HCT116 (cell line): ENCODE data around the gene ARHGAP10. TPM values are rescaled to one million over a fixed set of nuclear protein-coding genes. Genes with fewer than 3 reads are reported as not detected.

Experiments
- ATAC-seq: fragments of 200-7000 bp; cut with Tn5 transposase; 2 replicates; pipeline ENCODE4 v1.9.1; 2020; ENCODE audit warnings: mild to moderate bottlenecking, moderate library complexity
- BruUV-seq: library from RNA; stranded (reverse); fragments of 400-500 nt; replicated peaks from 2 replicates; lab custom pipeline; 2021; lab: Mats Ljungman, UMichigan
- CTCF ChIA-PET: fragments of 300-600 bp; sonication (Branson Sonifier 250); formaldehyde crosslinking; loops from one replicate; lab custom pipeline; 2021; ENCODE audit warnings: antibody characterized with exemption; lab: Charles Lee
- POLR2A ChIA-PET: fragments of 300-600, 350-600 bp; sonication (Branson Sonifier 250); formaldehyde crosslinking; loops from one replicate; lab custom pipeline; 2021; ENCODE audit warnings: antibody characterized with exemption; lab: Charles Lee
- RAD21 ChIA-PET, 2 experiments: fragments of 300-600 bp; sonication (Branson Sonifier 250); formaldehyde crosslinking; loops; one replicate each; lab custom pipeline; 2023; ENCODE audit warnings: low total read pairs in 2 of 2; ENCODE audit not compliant: uncharacterized antibody in 2 of 2, unreplicated experiment in 2 of 2, low non-redundant PET in 1 of 2; lab: Charles Lee
- DNase-seq: peaks from one replicate; pipeline ENCODE4 v3.0.0-alpha.2; 2010; ENCODE audit warnings: low read depth, low spot score
- H2AFZ ChIP-seq: fragments of 200-600 bp; shearing (Covaris generic), sonication (generic); 2 replicates; pipeline ENCODE4 v1.6.1; 2017; ENCODE audit warnings: low read depth, mixed run types, mixed read lengths, antibody characterized with exemption, low read length; ENCODE audit not compliant: poor library complexity, severe bottlenecking
- H3K27ac ChIP-seq: 2 replicates; pipeline ENCODE4 v1.5.1; 2012; ENCODE audit warnings: low read depth, low read length
- H3K27me3 ChIP-seq: fragments of 200-600 bp; sonication (generic); 2 replicates; pipeline ENCODE4 v1.6.1; 2016; ENCODE audit warnings: mixed run types, low read length, mixed read lengths; ENCODE audit not compliant: insufficient read depth
- H3K36me3 ChIP-seq, 2 experiments: fragments of 200-500 bp in 1 of 2; fragments of 200-600 bp in 1 of 2; sonication (Bioruptor generic) in 1 of 2; sonication (generic) in 1 of 2; 2 replicates each; pipeline versions ENCODE4 v1.5.1 to v1.6.1; 2014 to 2016; ENCODE audit warnings: low read length in 2 of 2, inconsistent platforms in 1 of 2, mixed read lengths in 1 of 2, mixed run types in 1 of 2; ENCODE audit not compliant: insufficient read depth in 2 of 2, control insufficient read depth in 1 of 2
- H3K4me1 ChIP-seq, 2 experiments: fragments of 200-600 bp in 1 of 2; sonication (generic) in 1 of 2; 2 replicates each; pipeline versions ENCODE4 v1.5.1 to v1.6.1; 2012 to 2017; ENCODE audit warnings: low read length in 2 of 2, inconsistent platforms in 1 of 2, mild to moderate bottlenecking in 1 of 2, mixed read lengths in 1 of 2, mixed run types in 1 of 2, moderate library complexity in 1 of 2; ENCODE audit not compliant: insufficient read depth in 2 of 2, control insufficient read depth in 1 of 2
- H3K4me2 ChIP-seq: fragments of 200-600 bp; sonication (generic); 2 replicates; pipeline ENCODE4 v1.6.1; 2017; ENCODE audit warnings: mixed run types, low read length, mixed read lengths
- H3K4me3 ChIP-seq, 2 experiments: fragments of 200-600 bp in 1 of 2; sonication (generic) in 1 of 2; replicated peaks in 1 of 2; 2 replicates each; pipeline ENCODE4 v1.5.1; 2011 to 2016; ENCODE audit warnings: low read length in 2 of 2, control low read depth in 1 of 2, low read depth in 1 of 2, mild to moderate bottlenecking in 1 of 2, mixed read lengths in 1 of 2, mixed run types in 1 of 2
- H3K79me2 ChIP-seq: fragments of 200-600 bp; sonication (generic); 2 replicates; pipeline ENCODE4 v1.6.1; 2017; ENCODE audit warnings: mild to moderate bottlenecking, mixed run types, low read length, moderate library complexity, mixed read lengths; ENCODE audit not compliant: insufficient read depth
- H3K9ac ChIP-seq: fragments of 200-600 bp; sonication (generic); 2 replicates; pipeline ENCODE4 v1.6.1; 2016; ENCODE audit warnings: low read length, mixed read lengths
- H3K9me2 ChIP-seq: fragments of 200-600 bp; sonication (generic), shearing (Covaris generic); 2 replicates; pipeline ENCODE4 v1.6.1; 2017; ENCODE audit warnings: mixed run types, mild to moderate bottlenecking, moderate library complexity; ENCODE audit not compliant: insufficient read depth
- H3K9me3 ChIP-seq, 2 experiments: fragments of 200-500 bp in 1 of 2; fragments of 200-600 bp in 1 of 2; sonication (Bioruptor generic) in 1 of 2; sonication (generic) in 1 of 2; 2 replicates each; pipeline ENCODE4 v1.6.1; 2014 to 2017; ENCODE audit warnings: low read length in 2 of 2, mixed read lengths in 2 of 2, inconsistent platforms in 1 of 2, low read depth in 1 of 2, mild to moderate bottlenecking in 1 of 2, mixed run types in 1 of 2, moderate library complexity in 1 of 2; ENCODE audit not compliant: control insufficient read depth in 1 of 2, insufficient read depth in 1 of 2
- H4K20me1 ChIP-seq: fragments of 200-600 bp; sonication (generic), shearing (Covaris generic); 2 replicates; pipeline ENCODE4 v1.6.1; 2017; ENCODE audit warnings: mixed run types, mild to moderate bottlenecking, moderate library complexity; ENCODE audit not compliant: insufficient read depth
- ATF3 ChIP-seq: IDR thresholded peaks from 2 replicates; pipeline ENCODE4 v1.6.1; 2012
- CBX3 ChIP-seq: IDR thresholded peaks from 2 replicates; pipeline ENCODE4 v1.6.1; 2012; ENCODE audit warnings: low read depth
- CTCF ChIP-seq, 3 experiments: fragments of 200-600 bp in 1 of 3; sonication (generic) in 1 of 3; IDR thresholded peaks in 2 of 3; conservative IDR thresholded peaks in 1 of 3; 2 replicates each; pipeline ENCODE4 v1.5.1; 2012 to 2017; ENCODE audit warnings: low read depth in 2 of 3, low read length in 2 of 3, antibody characterized with exemption in 1 of 3, borderline replicate concordance in 1 of 3, control low read depth in 1 of 3, mild to moderate bottlenecking in 1 of 3, mixed read lengths in 1 of 3, mixed run types in 1 of 3, moderate library complexity in 1 of 3; ENCODE audit not compliant: insufficient read depth in 1 of 3
- EGR1 ChIP-seq: IDR thresholded peaks from 2 replicates; pipeline ENCODE4 v1.6.1; 2012; ENCODE audit warnings: low read depth
- EZH2phosphoT487 ChIP-seq: fragments of 200-600 bp; IDR thresholded peaks from 2 replicates; pipeline ENCODE4 v1.6.1; 2018; ENCODE audit warnings: antibody characterized with exemption, borderline replicate concordance
- FOSL1 ChIP-seq: IDR thresholded peaks from 2 replicates; pipeline ENCODE4 v1.6.1; 2012; ENCODE audit warnings: low read depth
- JUND ChIP-seq: IDR thresholded peaks from 2 replicates; pipeline ENCODE4 v1.6.1; 2012
- POLR2A ChIP-seq: IDR thresholded peaks from 2 replicates; pipeline ENCODE4 v1.7.0; 2011; ENCODE audit warnings: borderline replicate concordance; ENCODE audit not compliant: insufficient read depth, insufficient read length; ENCODE audit errors: extremely low read depth
- RAD21 ChIP-seq: IDR thresholded peaks from 2 replicates; pipeline ENCODE4 v1.6.1; 2012; ENCODE audit warnings: low read depth, mild to moderate bottlenecking
- REST ChIP-seq: IDR thresholded peaks from 2 replicates; pipeline ENCODE4 v1.6.1; 2012; ENCODE audit warnings: low read depth
- SIN3A ChIP-seq: IDR thresholded peaks from 2 replicates; pipeline ENCODE4 v1.6.1; 2012; ENCODE audit warnings: low read depth
- SP1 ChIP-seq: IDR thresholded peaks from 2 replicates; pipeline ENCODE4 v1.6.1; 2012; ENCODE audit warnings: low read depth
- TCF7L2 ChIP-seq: IDR thresholded peaks from 2 replicates; pipeline ENCODE4 v1.7.0; 2011; ENCODE audit warnings: borderline replicate concordance, inconsistent platforms; ENCODE audit not compliant: insufficient read depth, insufficient read length; ENCODE audit errors: extremely low read depth
- YY1 ChIP-seq: IDR thresholded peaks from 2 replicates; pipeline ENCODE4 v1.6.1; 2011; ENCODE audit warnings: low read length, low read depth, moderate library complexity, mild to moderate bottlenecking; ENCODE audit not compliant: insufficient replicate concordance; ENCODE audit errors: extremely low read depth
- ZBTB33 ChIP-seq: IDR thresholded peaks from 2 replicates; pipeline ENCODE4 v1.6.1; 2011; ENCODE audit warnings: mild to moderate bottlenecking, low read length, moderate library complexity; ENCODE audit not compliant: insufficient replicate concordance; ENCODE audit errors: extremely low read depth
- ZFX ChIP-seq: fragments of 450-650 bp; IDR thresholded peaks from 2 replicates; pipeline ENCODE4 v1.6.1; 2017
- ZNF274 ChIP-seq: fragments of 200-500 bp; sonication (Bioruptor generic); IDR thresholded peaks from 2 replicates; pipeline ENCODE4 v1.6.1; 2014; ENCODE audit warnings: mild to moderate bottlenecking, low read depth, low read length, inconsistent platforms
- intact Hi-C: fragments of 100-400 bp; cut with micrococcal nuclease; formaldehyde crosslinking; loops from 2 replicates; pipeline ENCODE4 v1.10.0; 2022
- total RNA-seq: library from RNA; stranded (reverse); gene quantifications from one replicate; pipeline ENCODE4 v1.2.1, GENCODE V29; 2021; ENCODE audit not compliant: unreplicated experiment

The ARHGAP10 gene
- total RNA-seq, 1 experiment from 2014 or later = 24.7 TPM

- TF ChIP-seq EGR1 (no peak), REST (no peak), TCF7L2 (no peak), JUND (no peak), RAD21 (no peak), ATF3 (no peak), ZBTB33 (no peak), ZFX (no peak), CTCF (IDR thresholded peaks at IDR 0.05 in 2 of 3, conservative IDR thresholded peaks at IDR 0.05 in 1 of 3; ENCODE audit: borderline replicate concordance in 1 of 3, insufficient read depth in 1 of 3, low read depth in 2 of 3, low read length in 2 of 3) (no peak), EZH2phosphoT487 (no peak), ZNF274 (no peak), YY1 (no peak), POLR2A (no peak), FOSL1 (no peak), SP1 (no peak), CBX3 (no peak), SIN3A (no peak)
- Histone ChIP-seq H2AFZ (no peak overlapping the region), H3K79me2 (peaks cover 5% of the 10 kb centered on the region), H3K4me2 (no peak overlapping the region), H3K4me1 (no peaks in the 10 kb centered on the region), H3K36me3 (no peaks in the 10 kb centered on the region), H3K9me2 (no peaks in the 10 kb centered on the region), H4K20me1 (0 out of 2 replicates have a peak, but pooled peaks cover 3% of the 10 kb centered on the region), H3K27ac (no peak overlapping the region), H3K9ac (no peak overlapping the region), H3K4me3 (no peak overlapping the region), H3K27me3 (no peaks in the 10 kb centered on the region), H3K9me3 (no peaks in the 10 kb centered on the region)
- no TSS peak for BruUV-seq
- RAD21 ChIA-PET = no interaction called here
- intact Hi-C loops = loop anchor here (10.0 kb wide), 1 partner anchor 459 kb away; the partner anchor contains the start of gene NR3C2
- DNase-seq = no peak
- POLR2A ChIA-PET = no interaction called here
- CTCF ChIA-PET = no interaction called here
- ATAC-seq = no peak
Measured at GRCh38 chr4:147985376-147985775, 253.5 kb downstream of the ARHGAP10 start.
